Ramos (cell line): Measurements from ENCODE around the gene LAMA2.

Experiments
- in situ Hi-C: fragments of 300-500 bp; cut with MboI; formaldehyde crosslinking; loops from one replicate; pipeline ENCODE4 v1.14.3; 2022; ENCODE audit warnings: low sequenced_read_pairs; ENCODE audit not compliant: unreplicated experiment

The LAMA2 gene

GRCh38 chr6:129242546-129242945, 359.6 kb downstream of the LAMA2 start:
- in situ Hi-C loops = no loop called here

GRCh38 chr6:129243377-129243776, 360.4 kb downstream of the LAMA2 start:
- in situ Hi-C loops = no loop called here

- in situ Hi-C loops = no loop called here
Observed at GRCh38 chr6:129248946-129249345, 366.0 kb downstream of the LAMA2 start.

- in situ Hi-C loops = loop anchor here (25.0 kb wide), 1 partner anchor 110 kb away; no protein-coding TSS in a partner anchor
Observed at GRCh38 chr6:129251669-129252376, 368.9 kb downstream of the LAMA2 start.

- in situ Hi-C loops = loop anchor here (25.0 kb wide), 1 partner anchor 110 kb away; no protein-coding TSS in a partner anchor
Observed at GRCh38 chr6:129252377-129253071, 369.6 kb downstream of the LAMA2 start.

GRCh38 chr6:129253242-129253641, 370.3 kb downstream of the LAMA2 start:
- in situ Hi-C loops = loop anchor here (25.0 kb wide), 1 partner anchor 109 kb away; no protein-coding TSS in a partner anchor

GRCh38 chr6:129253727-129254126, 370.8 kb downstream of the LAMA2 start:
- in situ Hi-C loops = loop anchor here (25.0 kb wide), 1 partner anchor 109 kb away; no protein-coding TSS in a partner anchor

GRCh38 chr6:129257196-129257595, 374.3 kb downstream of the LAMA2 start:
- in situ Hi-C loops = loop anchor here (25.0 kb wide), 1 partner anchor 105 kb away; no protein-coding TSS in a partner anchor

GRCh38 chr6:129262661-129263060, 379.7 kb downstream of the LAMA2 start:
- in situ Hi-C loops = loop anchor here (25.0 kb wide), 1 partner anchor 100 kb away; no protein-coding TSS in a partner anchor

- in situ Hi-C loops = loop anchor here (25.0 kb wide), 1 partner anchor 99 kb away; no protein-coding TSS in a partner anchor
Observed at GRCh38 chr6:129263176-129263575, 380.2 kb downstream of the LAMA2 start.

- in situ Hi-C loops = loop anchor here (25.0 kb wide), 1 partner anchor 98 kb away; no protein-coding TSS in a partner anchor
Observed at GRCh38 chr6:129264480-129265045, 381.6 kb downstream of the LAMA2 start.

- in situ Hi-C loops = loop anchor here (25.0 kb wide), 1 partner anchor 95 kb away; no protein-coding TSS in a partner anchor
Observed at GRCh38 chr6:129267028-129267427, 384.1 kb downstream of the LAMA2 start.

- in situ Hi-C loops = loop anchor here (25.0 kb wide), 1 partner anchor 93 kb away; no protein-coding TSS in a partner anchor
Observed at GRCh38 chr6:129269076-129269475, 386.1 kb downstream of the LAMA2 start.

GRCh38 chr6:129269891-129270290, 387.0 kb downstream of the LAMA2 start:
- in situ Hi-C loops = loop anchor here (25.0 kb wide), 1 partner anchor 92 kb away; no protein-coding TSS in a partner anchor

- in situ Hi-C loops = loop anchor here (25.0 kb wide), 1 partner anchor 92 kb away; no protein-coding TSS in a partner anchor
Observed at GRCh38 chr6:129270450-129270849, 387.5 kb downstream of the LAMA2 start.

- in situ Hi-C loops = loop anchor here (25.0 kb wide), 1 partner anchor 89 kb away; no protein-coding TSS in a partner anchor
Observed at GRCh38 chr6:129273161-129273560, 390.2 kb downstream of the LAMA2 start.

- in situ Hi-C loops = no loop called here
Observed at GRCh38 chr6:129276461-129276860, 393.5 kb downstream of the LAMA2 start.

GRCh38 chr6:129276986-129277385, 394.0 kb downstream of the LAMA2 start:
- in situ Hi-C loops = no loop called here

GRCh38 chr6:129279343-129280292, 396.7 kb downstream of the LAMA2 start:
- in situ Hi-C loops = no loop called here
